Vagina (tissue), 2 donors: ENCODE results near the gene ADAMTS9.

ENCODE experiments used
- POLR2A ChIP-seq, 2 donors: fragments of 450-650 bp; IDR thresholded peaks; one replicate each; pipeline ENCODE4 v1.6.1; 2017; ENCODE audit warnings: antibody characterized with exemption in 2 of 2, mild to moderate bottlenecking in 2 of 2, moderate library complexity in 2 of 2
- TF ChIP-seq, protein P1 (sequence below), 3 experiments: fragments of 450-650 bp in 2 of 3; fragments of 200-600 bp in 1 of 3; sonication (generic) in 1 of 3; IDR thresholded peaks; one replicate each; pipeline ENCODE4 v1.5.1; 2017 to 2019; ENCODE audit warnings: antibody characterized with exemption in 3 of 3, mild to moderate bottlenecking in 2 of 3, moderate library complexity in 2 of 3

DNA sequence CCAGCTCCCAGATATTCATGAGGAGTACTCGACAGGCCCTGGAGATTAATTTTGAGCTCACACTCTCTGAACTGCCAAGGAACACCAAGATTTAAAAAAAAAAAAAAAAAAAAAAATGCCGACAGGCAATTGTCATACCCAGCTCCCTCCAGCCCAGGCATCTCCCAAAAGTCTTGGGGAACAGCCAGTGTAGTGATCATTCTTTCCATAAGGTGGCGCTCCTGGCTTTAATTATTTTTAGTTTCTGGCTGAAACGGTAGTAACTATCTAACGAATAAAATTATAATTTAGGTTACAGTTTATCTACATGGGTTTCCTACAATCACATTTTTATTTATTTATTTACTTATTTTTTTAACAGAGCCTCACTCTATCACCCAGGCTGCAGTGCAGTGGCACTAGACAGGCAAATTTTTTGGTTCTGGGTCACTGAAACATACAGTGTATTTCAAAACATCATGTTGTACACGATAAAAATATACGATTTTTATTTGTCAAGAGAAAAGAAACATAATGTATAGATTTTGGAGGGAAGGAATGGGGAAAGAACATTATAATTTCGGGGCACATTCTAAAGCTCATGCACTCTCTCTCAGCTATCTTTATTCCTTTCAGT lies 157.3 kb downstream of the ADAMTS9 start:
- TF ChIP-seq, protein P1, sequence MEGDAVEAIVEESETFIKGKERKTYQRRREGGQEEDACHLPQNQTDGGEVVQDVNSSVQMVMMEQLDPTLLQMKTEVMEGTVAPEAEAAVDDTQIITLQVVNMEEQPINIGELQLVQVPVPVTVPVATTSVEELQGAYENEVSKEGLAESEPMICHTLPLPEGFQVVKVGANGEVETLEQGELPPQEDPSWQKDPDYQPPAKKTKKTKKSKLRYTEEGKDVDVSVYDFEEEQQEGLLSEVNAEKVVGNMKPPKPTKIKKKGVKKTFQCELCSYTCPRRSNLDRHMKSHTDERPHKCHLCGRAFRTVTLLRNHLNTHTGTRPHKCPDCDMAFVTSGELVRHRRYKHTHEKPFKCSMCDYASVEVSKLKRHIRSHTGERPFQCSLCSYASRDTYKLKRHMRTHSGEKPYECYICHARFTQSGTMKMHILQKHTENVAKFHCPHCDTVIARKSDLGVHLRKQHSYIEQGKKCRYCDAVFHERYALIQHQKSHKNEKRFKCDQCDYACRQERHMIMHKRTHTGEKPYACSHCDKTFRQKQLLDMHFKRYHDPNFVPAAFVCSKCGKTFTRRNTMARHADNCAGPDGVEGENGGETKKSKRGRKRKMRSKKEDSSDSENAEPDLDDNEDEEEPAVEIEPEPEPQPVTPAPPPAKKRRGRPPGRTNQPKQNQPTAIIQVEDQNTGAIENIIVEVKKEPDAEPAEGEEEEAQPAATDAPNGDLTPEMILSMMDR (IDR thresholded peaks at IDR 0.05), result peak; percentile 46 to 67 (median 61)
- TF ChIP-seq POLR2A (IDR thresholded peaks at IDR 0.05), result no peak
